ENCODE measurements around the gene PLD3. TPM values are rescaled to one million over a fixed set of nuclear protein-coding genes. Genes with fewer than 3 reads are reported as not detected.

The PLD3 gene
- total RNA-seq, 2 experiments from 2014 or later: 54.4 to 56.7 TPM

DNA sequence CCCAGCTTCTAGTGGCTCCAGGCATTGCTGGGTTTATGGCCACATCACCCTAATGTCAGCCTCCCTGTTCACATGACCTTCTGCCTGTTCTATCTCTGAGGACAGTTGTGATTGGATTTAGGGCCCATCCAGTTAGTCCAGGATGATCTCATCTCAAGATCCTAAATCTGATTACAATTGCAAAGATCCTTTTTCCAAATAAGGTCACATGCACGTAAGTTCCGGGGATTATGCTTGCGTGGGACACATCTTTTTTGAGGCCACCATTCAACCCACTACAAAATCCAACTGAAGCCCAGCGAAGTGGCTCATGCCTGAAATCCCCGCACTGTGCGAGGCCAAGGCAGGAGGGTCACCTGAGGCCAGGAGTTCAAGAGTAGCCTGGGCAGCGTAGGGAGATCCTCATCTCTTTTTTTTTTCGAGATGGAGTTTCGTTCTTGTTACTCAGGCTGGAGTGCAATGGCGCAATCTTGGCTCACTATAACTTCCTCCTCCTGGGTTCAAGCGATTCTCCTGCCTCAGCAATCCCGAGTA, 12.3 kb downstream of the PLD3 start:
- TF ChIP-seq, protein P1, sequence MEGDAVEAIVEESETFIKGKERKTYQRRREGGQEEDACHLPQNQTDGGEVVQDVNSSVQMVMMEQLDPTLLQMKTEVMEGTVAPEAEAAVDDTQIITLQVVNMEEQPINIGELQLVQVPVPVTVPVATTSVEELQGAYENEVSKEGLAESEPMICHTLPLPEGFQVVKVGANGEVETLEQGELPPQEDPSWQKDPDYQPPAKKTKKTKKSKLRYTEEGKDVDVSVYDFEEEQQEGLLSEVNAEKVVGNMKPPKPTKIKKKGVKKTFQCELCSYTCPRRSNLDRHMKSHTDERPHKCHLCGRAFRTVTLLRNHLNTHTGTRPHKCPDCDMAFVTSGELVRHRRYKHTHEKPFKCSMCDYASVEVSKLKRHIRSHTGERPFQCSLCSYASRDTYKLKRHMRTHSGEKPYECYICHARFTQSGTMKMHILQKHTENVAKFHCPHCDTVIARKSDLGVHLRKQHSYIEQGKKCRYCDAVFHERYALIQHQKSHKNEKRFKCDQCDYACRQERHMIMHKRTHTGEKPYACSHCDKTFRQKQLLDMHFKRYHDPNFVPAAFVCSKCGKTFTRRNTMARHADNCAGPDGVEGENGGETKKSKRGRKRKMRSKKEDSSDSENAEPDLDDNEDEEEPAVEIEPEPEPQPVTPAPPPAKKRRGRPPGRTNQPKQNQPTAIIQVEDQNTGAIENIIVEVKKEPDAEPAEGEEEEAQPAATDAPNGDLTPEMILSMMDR (IDR thresholded peaks at IDR 0.05): no peak
- no peak for ATAC-seq

DNA sequence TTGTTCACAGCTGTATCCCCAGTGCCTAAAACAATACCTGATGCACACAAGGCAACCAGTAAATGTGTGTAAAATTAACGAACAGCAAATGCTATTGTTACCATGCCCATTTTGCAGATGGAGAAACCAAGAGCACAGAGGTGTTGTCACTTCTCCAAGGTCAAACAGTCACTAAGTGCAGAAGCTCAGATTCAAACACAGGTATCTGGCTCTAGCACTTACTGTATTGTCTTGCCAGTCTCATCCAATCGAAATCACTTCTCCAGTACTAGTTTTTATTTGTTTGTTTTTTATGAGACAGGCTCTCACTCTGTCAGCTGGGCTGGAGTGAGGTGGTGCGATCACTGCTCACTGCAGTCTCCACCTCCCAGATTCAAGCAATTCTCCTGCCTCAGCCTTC, 13.7 kb downstream of the PLD3 start:
- H3K27me3 Mint-ChIP-seq: no peaks in the 10 kb centered on the region
- H3K36me3 Mint-ChIP-seq (ENCODE audit: low read depth): no peaks in the 10 kb centered on the region
- no peak for DNase-seq
- ATAC-seq: no peak
- intact Hi-C loops (cut with micrococcal nuclease): no loop called here
- no peaks in the 10 kb centered on the region for H3K9me3 Mint-ChIP-seq
- TF ChIP-seq, protein P1 (IDR thresholded peaks at IDR 0.05): no peak
- H3K4me1 Mint-ChIP-seq (ENCODE audit: low read depth): peaks cover 15% of the 10 kb centered on the region
- H3K27ac Mint-ChIP-seq: no peak overlapping the region
- no peak overlapping the region for H3K4me3 Mint-ChIP-seq
- ChIA-PET CTCF (no interaction called here), POLR2A (no interaction called here)

More for the DNA sequence above, 12.3 kb downstream of the PLD3 start:
- Mint-ChIP-seq H3K9me3 (no peaks in the 10 kb centered on the region), H3K4me3 (no peak overlapping the region), H3K4me1 (ENCODE audit: low read depth) (peaks cover 22% of the 10 kb centered on the region), H3K36me3 (ENCODE audit: low read depth) (no peaks in the 10 kb centered on the region), H3K27me3 (no peaks in the 10 kb centered on the region), H3K27ac (no peak overlapping the region)
- ChIA-PET CTCF (no interaction called here), POLR2A (interaction anchor here (1.1 kb wide), 1 partner anchor 27 kb away, joined by 3 read pairs; no protein-coding TSS in a partner anchor)
- no peak for DNase-seq
- intact Hi-C loops (cut with micrococcal nuclease): no loop called here

DNA sequence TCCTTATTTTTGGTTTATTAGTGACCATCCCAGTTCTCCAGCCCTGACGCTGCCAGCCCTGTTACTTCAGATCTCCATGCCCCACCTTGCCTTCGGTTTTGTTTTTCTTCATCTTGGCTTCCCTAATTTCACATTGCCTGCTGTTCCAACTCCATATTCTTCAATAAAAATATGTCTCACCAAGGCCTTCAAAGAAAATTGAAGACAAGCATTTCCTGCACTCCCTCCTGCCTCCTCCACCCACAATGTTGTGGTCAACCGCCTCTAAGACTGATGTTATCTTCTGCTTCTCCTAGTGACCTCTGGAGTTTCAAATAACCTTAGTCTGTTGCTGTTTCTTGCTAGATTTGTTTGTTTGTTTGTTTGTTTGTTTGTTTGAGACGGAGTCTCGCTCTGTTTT, 14.6 kb downstream of the PLD3 start:
- intact Hi-C loops (cut with micrococcal nuclease): no loop called here
- ChIA-PET POLR2A (no interaction called here), CTCF (no interaction called here)
- Mint-ChIP-seq H3K4me1 (ENCODE audit: low read depth) (peaks cover 11% of the 10 kb centered on the region), H3K9me3 (no peaks in the 10 kb centered on the region), H3K27me3 (no peaks in the 10 kb centered on the region), H3K4me3 (no peak overlapping the region), H3K36me3 (ENCODE audit: low read depth) (no peaks in the 10 kb centered on the region), H3K27ac (no peak overlapping the region)
- ATAC-seq (no peak), DNase-seq (no peak)
- TF ChIP-seq, protein P1 (IDR thresholded peaks at IDR 0.05): no peak

DNA sequence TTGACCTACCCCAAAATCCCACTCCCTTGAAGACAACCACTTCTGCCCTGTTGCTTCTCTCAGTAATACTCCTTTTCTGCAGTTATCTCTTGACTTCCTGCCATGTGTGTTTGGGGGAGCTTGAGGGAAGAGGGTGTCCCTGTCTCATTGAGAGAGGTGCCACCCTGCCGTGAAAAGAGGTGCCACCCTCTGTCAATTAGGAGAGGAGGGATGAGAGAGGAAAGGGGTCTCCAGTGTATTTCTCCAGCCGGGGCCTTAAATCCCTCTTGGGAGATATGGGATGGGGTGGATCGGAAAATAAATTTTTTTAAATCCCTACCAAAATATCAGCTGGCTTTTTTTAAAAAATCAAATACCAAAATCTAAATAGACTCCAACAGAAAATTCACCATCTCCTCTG, 16.5 kb downstream of the PLD3 start:
- no peaks in the 10 kb centered on the region for H3K9me3 Mint-ChIP-seq
- H3K4me3 Mint-ChIP-seq: no peak overlapping the region
- ChIA-PET CTCF (no interaction called here), POLR2A (no interaction called here)
- ATAC-seq (no peak), DNase-seq (no peak)
- no peak overlapping the region for H3K27ac Mint-ChIP-seq
- no peaks in the 10 kb centered on the region for H3K27me3 Mint-ChIP-seq
- TF ChIP-seq, protein P1 (IDR thresholded peaks at IDR 0.05): no peak
- peaks cover 11% of the 10 kb centered on the region for H3K4me1 Mint-ChIP-seq (ENCODE audit: low read depth)
- peaks cover 1% of the 10 kb centered on the region for H3K36me3 Mint-ChIP-seq (ENCODE audit: low read depth)
- intact Hi-C loops (cut with micrococcal nuclease): no loop called here

DNA sequence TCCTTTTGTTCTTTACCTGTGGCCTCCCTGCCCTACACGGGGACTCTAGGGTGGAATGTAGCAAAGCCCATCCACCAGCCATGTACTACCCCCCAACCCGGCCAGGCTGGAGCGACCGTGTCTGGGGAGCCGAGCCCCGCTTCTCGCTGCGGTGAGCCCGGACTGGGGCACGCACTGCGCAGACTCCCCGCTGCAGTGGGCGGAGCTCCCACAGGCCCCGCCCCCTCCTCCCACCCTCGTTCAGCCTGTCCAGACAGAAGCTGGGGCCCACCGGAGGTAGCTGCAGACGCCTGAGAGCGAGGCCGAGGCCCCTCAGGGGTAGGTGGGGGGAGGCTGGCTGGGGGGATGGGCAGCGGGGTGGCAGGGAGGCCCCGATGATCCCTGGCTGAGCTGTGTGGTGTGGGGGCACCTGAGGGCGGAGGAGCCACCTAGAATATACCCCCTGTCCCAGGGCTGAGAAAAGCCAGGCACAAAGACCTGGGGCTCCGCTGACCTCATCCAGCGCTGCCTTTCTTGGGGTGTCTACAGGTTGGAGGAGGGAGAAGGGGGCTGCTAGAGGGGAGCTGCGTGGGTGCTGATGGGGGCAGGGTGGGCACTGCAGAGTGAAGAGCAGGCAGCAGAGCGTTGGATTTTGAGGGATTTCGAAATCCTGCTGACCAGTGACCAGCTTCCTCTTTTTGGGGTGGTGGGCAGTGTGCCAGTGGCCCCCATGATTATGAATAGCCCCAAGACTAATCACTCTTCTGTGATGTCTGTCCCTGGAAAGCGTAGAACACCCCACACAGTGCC, 17.3 kb downstream of the PLD3 start:
- TF ChIP-seq, protein P1 (IDR thresholded peaks at IDR 0.05): no peak
- Mint-ChIP-seq H3K27ac (no peak overlapping the region), H3K36me3 (ENCODE audit: low read depth) (peaks cover 3% of the 10 kb centered on the region), H3K9me3 (no peaks in the 10 kb centered on the region), H3K4me3 (peak overlapping the region; percentile 62), H3K4me1 (ENCODE audit: low read depth) (peaks cover 11% of the 10 kb centered on the region), H3K27me3 (no peaks in the 10 kb centered on the region)
- ATAC-seq (peak; percentile 97), DNase-seq (peak; percentile 65)
- ChIA-PET CTCF (no interaction called here), POLR2A (no interaction called here)
- intact Hi-C loops (cut with micrococcal nuclease): no loop called here
